H4 (cell line): ENCODE measurements around the gene KLHL29. TPM values are rescaled to one million over a fixed set of nuclear protein-coding genes. Genes with fewer than 3 reads are reported as not detected.

Experiments
- DNase-seq: peaks from one replicate; pipeline ENCODE4 v3.0.0-alpha.2; 2015; ENCODE audit warnings: low spot score
- total RNA-seq: library from RNA; depleted of rRNA; stranded (reverse); fragments of >200 nt; shearing (Covaris generic); gene quantifications from 2 replicates; pipeline ENCODE4 v1.2.3, GENCODE V29; 2014

Gene KLHL29
- total RNA-seq, 1 experiment from 2014 or later: 1.8 TPM

- no peak for DNase-seq
Measured at GRCh38 chr2:23611839-23612238, 226.9 kb downstream of the KLHL29 start.

GRCh38 chr2:23614701-23615100, 229.7 kb downstream of the KLHL29 start:
- DNase-seq: no peak

GRCh38 chr2:23615216-23616020, 230.4 kb downstream of the KLHL29 start:
- no peak for DNase-seq

- no peak for DNase-seq
Measured at GRCh38 chr2:23616630-23617029, 231.7 kb downstream of the KLHL29 start.

GRCh38 chr2:23617167-23617810, 232.3 kb downstream of the KLHL29 start:
- no peak for DNase-seq

- no peak for DNase-seq
Measured at GRCh38 chr2:23617811-23618215, 232.8 kb downstream of the KLHL29 start.

GRCh38 chr2:23618265-23618664, 233.3 kb downstream of the KLHL29 start:
- DNase-seq: no peak

- DNase-seq: no peak
Measured at GRCh38 chr2:23618794-23619530, 234.0 kb downstream of the KLHL29 start.

GRCh38 chr2:23619941-23620340, 235.0 kb downstream of the KLHL29 start:
- no peak for DNase-seq

- DNase-seq: no peak
Measured at GRCh38 chr2:23620841-23621341, 235.9 kb downstream of the KLHL29 start.

GRCh38 chr2:23621616-23622015, 236.6 kb downstream of the KLHL29 start:
- DNase-seq: no peak

GRCh38 chr2:23622466-23622865, 237.5 kb downstream of the KLHL29 start:
- no peak for DNase-seq

GRCh38 chr2:23622966-23623675, 238.1 kb downstream of the KLHL29 start:
- DNase-seq: no peak

- no peak for DNase-seq
Measured at GRCh38 chr2:23624378-23624777, 239.4 kb downstream of the KLHL29 start.

GRCh38 chr2:23624915-23625314, 239.9 kb downstream of the KLHL29 start:
- no peak for DNase-seq

GRCh38 chr2:23625726-23626125, 240.7 kb downstream of the KLHL29 start:
- DNase-seq: no peak

GRCh38 chr2:23626701-23627230, 241.8 kb downstream of the KLHL29 start:
- DNase-seq: no peak

- DNase-seq: no peak
Measured at GRCh38 chr2:23627236-23628009, 242.4 kb downstream of the KLHL29 start.

GRCh38 chr2:23628926-23629771, 244.2 kb downstream of the KLHL29 start:
- no peak for DNase-seq
